WTC11 (cell line): ENCODE results near the gene PPWD1. TPM values are rescaled to one million over a fixed set of nuclear protein-coding genes. Genes with fewer than 3 reads are reported as not detected.
"Not testable (repeated sequence)": the region's sequence is repeated elsewhere in the genome, so short reads cannot be mapped to it uniquely, and the experiment has no call there.

Experiments
- ATAC-seq: fragments of 200-7000 bp; cut with Tn5 transposase; 2 replicates; pipeline ENCODE4 v1.10.0; 2021; ENCODE audit warnings: mild to moderate bottlenecking, moderate library complexity
- CTCF ChIA-PET: fragments of 300-600 bp; sonication (Branson Sonifier 250); formaldehyde crosslinking; loops from one replicate; lab custom pipeline; 2021; ENCODE audit warnings: antibody characterized with exemption; lab: Charles Lee
- POLR2A ChIA-PET: fragments of 350-600 bp; sonication (Branson Sonifier 250); formaldehyde crosslinking; loops from one replicate; lab custom pipeline; 2021; ENCODE audit warnings: antibody characterized with exemption; lab: Charles Lee
- DNase-seq: peaks from one replicate; pipeline ENCODE4 v3.0.0; 2021; ENCODE audit warnings: low spot score
- H3K27ac Mint-ChIP-seq: 2 replicates; pipeline ENCODE4 v1.8.0; 2021; ENCODE audit warnings: mixed read lengths
- H3K27me3 Mint-ChIP-seq: 2 replicates; pipeline ENCODE4 v1.8.0; 2021; ENCODE audit warnings: low read depth, mild to moderate bottlenecking, moderate library complexity, mixed read lengths
- H3K36me3 Mint-ChIP-seq: 2 replicates; pipeline ENCODE4 v1.8.0; 2021; ENCODE audit warnings: mixed read lengths
- H3K4me1 Mint-ChIP-seq: 2 replicates; pipeline ENCODE4 v1.8.0; 2022; ENCODE audit warnings: mixed read lengths
- H3K4me3 Mint-ChIP-seq: 2 replicates; pipeline ENCODE4 v1.8.0; 2021; ENCODE audit warnings: mild to moderate bottlenecking, moderate library complexity, mixed read lengths
- H3K9me3 Mint-ChIP-seq: 2 replicates; pipeline ENCODE4 v1.8.0; 2021; ENCODE audit warnings: mixed read lengths
- ETV6 ChIP-seq: sonication (generic); formaldehyde crosslinking; IDR thresholded peaks from 2 replicates; pipeline ENCODE4 v1.8.1; 2022; ENCODE audit warnings: mild to moderate bottlenecking, missing genetic modification reagents
- FOXJ3 ChIP-seq: sonication (generic); formaldehyde crosslinking; IDR thresholded peaks from 2 replicates; pipeline ENCODE4 v1.9.0; 2021; ENCODE audit warnings: missing genetic modification reagents, mild to moderate bottlenecking, borderline replicate concordance
- FOXK1 ChIP-seq: sonication (generic); formaldehyde crosslinking; IDR thresholded peaks from 2 replicates; pipeline ENCODE4 v1.8.0; 2022; ENCODE audit warnings: mild to moderate bottlenecking, moderate library complexity, missing genetic modification reagents
- GABPB1 ChIP-seq: sonication (generic); formaldehyde crosslinking; IDR thresholded peaks from 2 replicates; pipeline ENCODE4 v1.8.1; 2023; ENCODE audit warnings: mild to moderate bottlenecking, missing genetic modification reagents
- GTF2I ChIP-seq: fragments of 250-450 bp; sonication (Bioruptor Pico); conservative IDR thresholded peaks from 2 replicates; pipeline ENCODE4 v1.4.0; 2021; ENCODE audit warnings: mild to moderate bottlenecking
- NFATC4 ChIP-seq: fragments of 250-450 bp; sonication (Bioruptor Pico); IDR thresholded peaks from 2 replicates; pipeline ENCODE4 v1.9.0; 2021; ENCODE audit warnings: mild to moderate bottlenecking
- NR1H2 ChIP-seq: sonication (generic); formaldehyde crosslinking; IDR thresholded peaks from 2 replicates; pipeline ENCODE4 v1.9.0; 2021; ENCODE audit warnings: mild to moderate bottlenecking, moderate library complexity, missing genetic modification reagents
- NR2C2 ChIP-seq: sonication (generic); formaldehyde crosslinking; IDR thresholded peaks from 2 replicates; pipeline ENCODE4 v1.8.0; 2022; ENCODE audit warnings: mild to moderate bottlenecking, missing genetic modification reagents
- PREB ChIP-seq: sonication (generic); formaldehyde crosslinking; IDR thresholded peaks from 2 replicates; pipeline ENCODE4 v1.8.1; 2022; ENCODE audit warnings: mild to moderate bottlenecking, missing genetic modification reagents, moderate library complexity, borderline replicate concordance
- SOX15 ChIP-seq: fragments of 250-450 bp; sonication (Bioruptor Pico); IDR thresholded peaks from 2 replicates; pipeline ENCODE4 v1.9.0; 2021; ENCODE audit warnings: mild to moderate bottlenecking
- SP1 ChIP-seq: sonication (generic); formaldehyde crosslinking; conservative IDR thresholded peaks from 2 replicates; pipeline ENCODE4 v1.8.1; 2022; ENCODE audit warnings: missing genetic modification reagents
- STAT6 ChIP-seq: sonication (generic); formaldehyde crosslinking; conservative IDR thresholded peaks from 2 replicates; pipeline ENCODE4 v1.8.1; 2023; ENCODE audit warnings: mild to moderate bottlenecking, low read depth, missing genetic modification reagents, moderate library complexity
- ZBTB43 ChIP-seq: sonication (generic); formaldehyde crosslinking; IDR thresholded peaks from 2 replicates; pipeline ENCODE4 v1.8.1; 2023; ENCODE audit warnings: mild to moderate bottlenecking, missing genetic modification reagents
- ZNF396 ChIP-seq: fragments of 250-450 bp; sonication (Bioruptor Pico); IDR thresholded peaks from 2 replicates; pipeline ENCODE4 v1.8.0; 2021; ENCODE audit warnings: mild to moderate bottlenecking, moderate library complexity, borderline replicate concordance
- ZNF512 ChIP-seq: sonication (generic); formaldehyde crosslinking; IDR thresholded peaks from 2 replicates; pipeline ENCODE4 v1.8.1; 2022; ENCODE audit warnings: missing genetic modification reagents, borderline replicate concordance
- total RNA-seq: library from RNA; stranded (reverse); gene quantifications from 3 replicates; pipeline ENCODE4 v1.2.3, GENCODE V29; 2021
- TF ChIP-seq, protein P1 (sequence below): sonication (generic); formaldehyde crosslinking; IDR thresholded peaks from 2 replicates; pipeline ENCODE4 v1.8.0; 2022; ENCODE audit warnings: mild to moderate bottlenecking, missing genetic modification reagents
- TF ChIP-seq, protein P2 (sequence below): fragments of 200-600 bp; IDR thresholded peaks from 2 replicates; pipeline ENCODE4 v1.8.0; 2022; ENCODE audit warnings: antibody characterized with exemption
- TF ChIP-seq, protein P3 (sequence below): sonication (generic); formaldehyde crosslinking; IDR thresholded peaks from 2 replicates; pipeline ENCODE4 v1.8.1; 2022; ENCODE audit warnings: low read depth, missing genetic modification reagents, borderline replicate concordance

Gene PPWD1
- total RNA-seq, 1 experiment from 2014 or later = 34.7 TPM

GRCh38 chr5:65620021-65620420 lies 56.9 kb downstream of the PPWD1 start (continued):
- TF ChIP-seq ZNF512 (CRISPR knock-in tag) (no peak), STAT6 (CRISPR knock-in tag) (no peak), ZBTB43 (CRISPR knock-in tag) (no peak), SP1 (CRISPR knock-in tag) (no peak)

- DNase-seq, H3K27ac Mint-ChIP-seq, H3K27me3 Mint-ChIP-seq, POLR2A ChIA-PET, H3K9me3 Mint-ChIP-seq, H3K4me3 Mint-ChIP-seq, H3K36me3 Mint-ChIP-seq, ATAC-seq, CTCF ChIA-PET: not testable (repeated sequence)
- peaks cover 14% of the 10 kb centered on the region for H3K4me1 Mint-ChIP-seq
These were observed 58.9 kb downstream of the PPWD1 start for GRCh38 chr5:65621961-65622360.

- DNase-seq (no peak), ATAC-seq (no peak)
- Mint-ChIP-seq H3K4me3 (peak overlapping the region; percentile 99), H3K27ac (peak overlapping the region; percentile 36; the same call in 1 of the 2 replicates), H3K9me3 (no peaks in the 10 kb centered on the region), H3K36me3 (peaks cover 3% of the 10 kb centered on the region; the same call in 1 of the 2 replicates), H3K4me1 (peaks cover 14% of the 10 kb centered on the region), H3K27me3 (no peaks in the 10 kb centered on the region)
- ChIA-PET POLR2A (interaction anchor here (0.6 kb wide), 1 partner anchor 100 kb away, joined by 3 read pairs; no protein-coding TSS in a partner anchor), CTCF (interaction anchor here (0.6 kb wide), 1 partner anchor 99 kb away, joined by 3 read pairs; the partner anchor contains the start of gene NLN)
- no peak for TF ChIP-seq NFATC4 (CRISPR knock-in tag)
- TF ChIP-seq SOX15 (CRISPR knock-in tag) = no peak
- no peak for TF ChIP-seq PREB (CRISPR knock-in tag)
- TF ChIP-seq NR2C2 = no peak
- TF ChIP-seq GTF2I = no peak
- TF ChIP-seq FOXJ3 = no peak
- no peak for TF ChIP-seq FOXK1 (CRISPR knock-in tag)
- no peak for TF ChIP-seq ZNF396 (CRISPR knock-in tag)
- TF ChIP-seq, protein P1, sequence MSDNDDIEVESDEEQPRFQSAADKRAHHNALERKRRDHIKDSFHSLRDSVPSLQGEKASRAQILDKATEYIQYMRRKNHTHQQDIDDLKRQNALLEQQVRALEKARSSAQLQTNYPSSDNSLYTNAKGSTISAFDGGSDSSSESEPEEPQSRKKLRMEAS (CRISPR knock-in tag) = no peak
- no peak for TF ChIP-seq ETV6 (CRISPR knock-in tag)
- TF ChIP-seq NR1H2 = no peak
- TF ChIP-seq, protein P2, sequence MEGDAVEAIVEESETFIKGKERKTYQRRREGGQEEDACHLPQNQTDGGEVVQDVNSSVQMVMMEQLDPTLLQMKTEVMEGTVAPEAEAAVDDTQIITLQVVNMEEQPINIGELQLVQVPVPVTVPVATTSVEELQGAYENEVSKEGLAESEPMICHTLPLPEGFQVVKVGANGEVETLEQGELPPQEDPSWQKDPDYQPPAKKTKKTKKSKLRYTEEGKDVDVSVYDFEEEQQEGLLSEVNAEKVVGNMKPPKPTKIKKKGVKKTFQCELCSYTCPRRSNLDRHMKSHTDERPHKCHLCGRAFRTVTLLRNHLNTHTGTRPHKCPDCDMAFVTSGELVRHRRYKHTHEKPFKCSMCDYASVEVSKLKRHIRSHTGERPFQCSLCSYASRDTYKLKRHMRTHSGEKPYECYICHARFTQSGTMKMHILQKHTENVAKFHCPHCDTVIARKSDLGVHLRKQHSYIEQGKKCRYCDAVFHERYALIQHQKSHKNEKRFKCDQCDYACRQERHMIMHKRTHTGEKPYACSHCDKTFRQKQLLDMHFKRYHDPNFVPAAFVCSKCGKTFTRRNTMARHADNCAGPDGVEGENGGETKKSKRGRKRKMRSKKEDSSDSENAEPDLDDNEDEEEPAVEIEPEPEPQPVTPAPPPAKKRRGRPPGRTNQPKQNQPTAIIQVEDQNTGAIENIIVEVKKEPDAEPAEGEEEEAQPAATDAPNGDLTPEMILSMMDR = no peak
- TF ChIP-seq GABPB1 (CRISPR knock-in tag) = no peak
- TF ChIP-seq, protein P3, sequence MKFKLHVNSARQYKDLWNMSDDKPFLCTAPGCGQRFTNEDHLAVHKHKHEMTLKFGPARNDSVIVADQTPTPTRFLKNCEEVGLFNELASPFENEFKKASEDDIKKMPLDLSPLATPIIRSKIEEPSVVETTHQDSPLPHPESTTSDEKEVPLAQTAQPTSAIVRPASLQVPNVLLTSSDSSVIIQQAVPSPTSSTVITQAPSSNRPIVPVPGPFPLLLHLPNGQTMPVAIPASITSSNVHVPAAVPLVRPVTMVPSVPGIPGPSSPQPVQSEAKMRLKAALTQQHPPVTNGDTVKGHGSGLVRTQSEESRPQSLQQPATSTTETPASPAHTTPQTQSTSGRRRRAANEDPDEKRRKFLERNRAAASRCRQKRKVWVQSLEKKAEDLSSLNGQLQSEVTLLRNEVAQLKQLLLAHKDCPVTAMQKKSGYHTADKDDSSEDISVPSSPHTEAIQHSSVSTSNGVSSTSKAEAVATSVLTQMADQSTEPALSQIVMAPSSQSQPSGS = no peak
These were observed 60.4 kb downstream of the PPWD1 start for GRCh38 chr5:65623482-65623881.
